HCT116 (cell line): ENCODE measurements around the gene MPP1. TPM values are rescaled to one million over a fixed set of nuclear protein-coding genes. Genes with fewer than 3 reads are reported as not detected.

Experiments used
- ATAC-seq: fragments of 200-7000 bp; cut with Tn5 transposase; 2 replicates; pipeline ENCODE4 v1.9.1; 2020; ENCODE audit warnings: mild to moderate bottlenecking, moderate library complexity
- BruUV-seq: library from RNA; stranded (reverse); fragments of 400-500 nt; replicated peaks from 2 replicates; lab custom pipeline; 2021; lab: Mats Ljungman, UMichigan
- CTCF ChIA-PET: fragments of 300-600 bp; sonication (Branson Sonifier 250); formaldehyde crosslinking; loops from one replicate; lab custom pipeline; 2021; ENCODE audit warnings: antibody characterized with exemption; lab: Charles Lee
- POLR2A ChIA-PET: fragments of 300-600, 350-600 bp; sonication (Branson Sonifier 250); formaldehyde crosslinking; loops from one replicate; lab custom pipeline; 2021; ENCODE audit warnings: antibody characterized with exemption; lab: Charles Lee
- RAD21 ChIA-PET, 2 experiments: fragments of 300-600 bp; sonication (Branson Sonifier 250); formaldehyde crosslinking; loops; one replicate each; lab custom pipeline; 2023; ENCODE audit warnings: low total read pairs in 2 of 2; ENCODE audit not compliant: uncharacterized antibody in 2 of 2, unreplicated experiment in 2 of 2, low non-redundant PET in 1 of 2; lab: Charles Lee
- DNase-seq: peaks from one replicate; pipeline ENCODE4 v3.0.0-alpha.2; 2010; ENCODE audit warnings: low read depth, low spot score
- H2AFZ ChIP-seq: fragments of 200-600 bp; shearing (Covaris generic), sonication (generic); 2 replicates; pipeline ENCODE4 v1.6.1; 2017; ENCODE audit warnings: low read depth, mixed run types, mixed read lengths, antibody characterized with exemption, low read length; ENCODE audit not compliant: poor library complexity, severe bottlenecking
- H3K27ac ChIP-seq: 2 replicates; pipeline ENCODE4 v1.5.1; 2012; ENCODE audit warnings: low read depth, low read length
- H3K27me3 ChIP-seq: fragments of 200-600 bp; sonication (generic); 2 replicates; pipeline ENCODE4 v1.6.1; 2016; ENCODE audit warnings: mixed run types, low read length, mixed read lengths; ENCODE audit not compliant: insufficient read depth
- H3K36me3 ChIP-seq, 2 experiments: fragments of 200-500 bp in 1 of 2; fragments of 200-600 bp in 1 of 2; sonication (Bioruptor generic) in 1 of 2; sonication (generic) in 1 of 2; 2 replicates each; pipeline versions ENCODE4 v1.5.1 to v1.6.1; 2014 to 2016; ENCODE audit warnings: low read length in 2 of 2, inconsistent platforms in 1 of 2, mixed read lengths in 1 of 2, mixed run types in 1 of 2; ENCODE audit not compliant: insufficient read depth in 2 of 2, control insufficient read depth in 1 of 2
- H3K4me1 ChIP-seq, 2 experiments: fragments of 200-600 bp in 1 of 2; sonication (generic) in 1 of 2; 2 replicates each; pipeline versions ENCODE4 v1.5.1 to v1.6.1; 2012 to 2017; ENCODE audit warnings: low read length in 2 of 2, inconsistent platforms in 1 of 2, mild to moderate bottlenecking in 1 of 2, mixed read lengths in 1 of 2, mixed run types in 1 of 2, moderate library complexity in 1 of 2; ENCODE audit not compliant: insufficient read depth in 2 of 2, control insufficient read depth in 1 of 2
- H3K4me2 ChIP-seq: fragments of 200-600 bp; sonication (generic); 2 replicates; pipeline ENCODE4 v1.6.1; 2017; ENCODE audit warnings: mixed run types, low read length, mixed read lengths
- H3K4me3 ChIP-seq, 2 experiments: fragments of 200-600 bp in 1 of 2; sonication (generic) in 1 of 2; replicated peaks in 1 of 2; 2 replicates each; pipeline ENCODE4 v1.5.1; 2011 to 2016; ENCODE audit warnings: low read length in 2 of 2, control low read depth in 1 of 2, low read depth in 1 of 2, mild to moderate bottlenecking in 1 of 2, mixed read lengths in 1 of 2, mixed run types in 1 of 2
- H3K79me2 ChIP-seq: fragments of 200-600 bp; sonication (generic); 2 replicates; pipeline ENCODE4 v1.6.1; 2017; ENCODE audit warnings: mild to moderate bottlenecking, mixed run types, low read length, moderate library complexity, mixed read lengths; ENCODE audit not compliant: insufficient read depth
- H3K9ac ChIP-seq: fragments of 200-600 bp; sonication (generic); 2 replicates; pipeline ENCODE4 v1.6.1; 2016; ENCODE audit warnings: low read length, mixed read lengths
- H3K9me2 ChIP-seq: fragments of 200-600 bp; sonication (generic), shearing (Covaris generic); 2 replicates; pipeline ENCODE4 v1.6.1; 2017; ENCODE audit warnings: mixed run types, mild to moderate bottlenecking, moderate library complexity; ENCODE audit not compliant: insufficient read depth
- H3K9me3 ChIP-seq, 2 experiments: fragments of 200-500 bp in 1 of 2; fragments of 200-600 bp in 1 of 2; sonication (Bioruptor generic) in 1 of 2; sonication (generic) in 1 of 2; 2 replicates each; pipeline ENCODE4 v1.6.1; 2014 to 2017; ENCODE audit warnings: low read length in 2 of 2, mixed read lengths in 2 of 2, inconsistent platforms in 1 of 2, low read depth in 1 of 2, mild to moderate bottlenecking in 1 of 2, mixed run types in 1 of 2, moderate library complexity in 1 of 2; ENCODE audit not compliant: control insufficient read depth in 1 of 2, insufficient read depth in 1 of 2
- H4K20me1 ChIP-seq: fragments of 200-600 bp; sonication (generic), shearing (Covaris generic); 2 replicates; pipeline ENCODE4 v1.6.1; 2017; ENCODE audit warnings: mixed run types, mild to moderate bottlenecking, moderate library complexity; ENCODE audit not compliant: insufficient read depth
- CEBPB ChIP-seq: IDR thresholded peaks from 2 replicates; pipeline ENCODE4 v1.6.1; 2012; ENCODE audit warnings: low read depth
- CTCF ChIP-seq, 3 experiments: fragments of 200-600 bp in 1 of 3; sonication (generic) in 1 of 3; IDR thresholded peaks in 2 of 3; conservative IDR thresholded peaks in 1 of 3; 2 replicates each; pipeline ENCODE4 v1.5.1; 2012 to 2017; ENCODE audit warnings: low read depth in 2 of 3, low read length in 2 of 3, antibody characterized with exemption in 1 of 3, borderline replicate concordance in 1 of 3, control low read depth in 1 of 3, mild to moderate bottlenecking in 1 of 3, mixed read lengths in 1 of 3, mixed run types in 1 of 3, moderate library complexity in 1 of 3; ENCODE audit not compliant: insufficient read depth in 1 of 3
- EZH2phosphoT487 ChIP-seq: fragments of 200-600 bp; IDR thresholded peaks from 2 replicates; pipeline ENCODE4 v1.6.1; 2018; ENCODE audit warnings: antibody characterized with exemption, borderline replicate concordance
- FOSL1 ChIP-seq: IDR thresholded peaks from 2 replicates; pipeline ENCODE4 v1.6.1; 2012; ENCODE audit warnings: low read depth
- JUND ChIP-seq: IDR thresholded peaks from 2 replicates; pipeline ENCODE4 v1.6.1; 2012
- MAX ChIP-seq: IDR thresholded peaks from 2 replicates; pipeline ENCODE4 v1.6.1; 2012
- POLR2A ChIP-seq: IDR thresholded peaks from 2 replicates; pipeline ENCODE4 v1.7.0; 2011; ENCODE audit warnings: borderline replicate concordance; ENCODE audit not compliant: insufficient read depth, insufficient read length; ENCODE audit errors: extremely low read depth
- RAD21 ChIP-seq: IDR thresholded peaks from 2 replicates; pipeline ENCODE4 v1.6.1; 2012; ENCODE audit warnings: low read depth, mild to moderate bottlenecking
- SIN3A ChIP-seq: IDR thresholded peaks from 2 replicates; pipeline ENCODE4 v1.6.1; 2012; ENCODE audit warnings: low read depth
- TCF7L2 ChIP-seq: IDR thresholded peaks from 2 replicates; pipeline ENCODE4 v1.7.0; 2011; ENCODE audit warnings: borderline replicate concordance, inconsistent platforms; ENCODE audit not compliant: insufficient read depth, insufficient read length; ENCODE audit errors: extremely low read depth
- YY1 ChIP-seq: IDR thresholded peaks from 2 replicates; pipeline ENCODE4 v1.6.1; 2011; ENCODE audit warnings: low read length, low read depth, moderate library complexity, mild to moderate bottlenecking; ENCODE audit not compliant: insufficient replicate concordance; ENCODE audit errors: extremely low read depth
- ZFX ChIP-seq: fragments of 450-650 bp; IDR thresholded peaks from 2 replicates; pipeline ENCODE4 v1.6.1; 2017
- ZNF274 ChIP-seq: fragments of 200-500 bp; sonication (Bioruptor generic); IDR thresholded peaks from 2 replicates; pipeline ENCODE4 v1.6.1; 2014; ENCODE audit warnings: mild to moderate bottlenecking, low read depth, low read length, inconsistent platforms
- intact Hi-C: fragments of 100-400 bp; cut with micrococcal nuclease; formaldehyde crosslinking; loops from 2 replicates; pipeline ENCODE4 v1.10.0; 2022
- total RNA-seq: library from RNA; stranded (reverse); gene quantifications from one replicate; pipeline ENCODE4 v1.2.1, GENCODE V29; 2021; ENCODE audit not compliant: unreplicated experiment

MPP1 gene
- total RNA-seq, 1 experiment from 2014 or later, result 13.1 TPM

- peak overlapping the region; percentile 40; the same call in 1 of the 2 replicates for H3K4me2 ChIP-seq
- peak overlapping the region; percentile 61 for H2AFZ ChIP-seq
- CTCF ChIA-PET, result interaction anchor here (0.9 to 2.3 kb wide), 11 partner anchors 8 to 158 kb away, joined by 3 to 17 read pairs (median 3); partner anchors contain the start of genes DKC1 and MPP1
- no peaks in the 10 kb centered on the region for H4K20me1 ChIP-seq
- ATAC-seq, result peak; percentile 84
- no peak for DNase-seq
- H3K4me1 ChIP-seq, result peaks cover 0 to 3% of the 10 kb centered on the region in 2 experiments; a peak in 1 of 4 replicates
- no peak overlapping the region for H3K27ac ChIP-seq
- H3K27me3 ChIP-seq, result peaks cover 5% of the 10 kb centered on the region; the same call in 1 of the 2 replicates
- intact Hi-C loops, result no loop called here
- no peaks in the 10 kb centered on the region for H3K9me2 ChIP-seq
- no peaks in the 10 kb centered on the region for H3K9me3 ChIP-seq
- peak; percentile 69 for TF ChIP-seq RAD21
- TF ChIP-seq CTCF (IDR thresholded peaks at IDR 0.05 in 2 of 3, conservative IDR thresholded peaks at IDR 0.05 in 1 of 3; ENCODE audit: borderline replicate concordance in 1 of 3, insufficient read depth in 1 of 3, low read depth in 2 of 3, low read length in 2 of 3), result peak; percentile 60 to 62 (median 61)
- TF ChIP-seq CEBPB, result no peak
- no peak for TF ChIP-seq EZH2phosphoT487
- no peak for TF ChIP-seq FOSL1
- BruUV-seq, result no TSS peak
- H3K4me3 ChIP-seq, result no peak overlapping the region
- H3K36me3 ChIP-seq, result no peaks in the 10 kb centered on the region
- POLR2A ChIA-PET, result no interaction called here
- no peaks in the 10 kb centered on the region for H3K79me2 ChIP-seq
- RAD21 ChIA-PET, result no interaction called here
- no peak overlapping the region for H3K9ac ChIP-seq
These were observed 56.5 kb downstream of the MPP1 start for GRCh38 chrX:154748712-154749339.

GRCh38 chrX:154742613-154743012 lies 62.7 kb downstream of the MPP1 start:
- no peak overlapping the region for H3K9ac ChIP-seq
- no peak overlapping the region for H2AFZ ChIP-seq
- H3K27ac ChIP-seq, result no peak overlapping the region
- TF ChIP-seq JUND, result no peak
- no peak for TF ChIP-seq ZFX
- TF ChIP-seq ZNF274, result no peak
- no peak for TF ChIP-seq MAX
- no peak for TF ChIP-seq YY1
- TF ChIP-seq SIN3A, result no peak
- no peak for TF ChIP-seq TCF7L2
- no peak for TF ChIP-seq POLR2A
- H3K27me3 ChIP-seq, result no peaks in the 10 kb centered on the region
- H3K9me3 ChIP-seq, result no peaks in the 10 kb centered on the region
- no peaks in the 10 kb centered on the region for H3K36me3 ChIP-seq
- no peak overlapping the region for H3K4me2 ChIP-seq
- ChIA-PET RAD21 (no interaction called here), CTCF (no interaction called here), POLR2A (no interaction called here)
- DNase-seq, result no peak
- intact Hi-C loops, result no loop called here
- no peaks in the 10 kb centered on the region for H3K9me2 ChIP-seq
- no peaks in the 10 kb centered on the region for H3K4me1 ChIP-seq
- no peaks in the 10 kb centered on the region for H3K79me2 ChIP-seq
- no peak for ATAC-seq
- no peaks in the 10 kb centered on the region for H4K20me1 ChIP-seq
- no TSS peak for BruUV-seq
- no peak overlapping the region for H3K4me3 ChIP-seq
